Activated naive CD8-positive, alpha-beta T cell (primary cell): ENCODE results near the gene TBC1D1.
"Not testable (repeated sequence)": the region's sequence is repeated elsewhere in the genome, so short reads cannot be mapped to it uniquely, and the experiment has no call there.

ENCODE experiments used
- H3K27ac Mint-ChIP-seq: one replicate; pipeline ENCODE4 v1.8.0; 2021; ENCODE audit warnings: mixed read lengths
- H3K27me3 Mint-ChIP-seq: one replicate; pipeline ENCODE4 v1.8.0; 2021; ENCODE audit warnings: mixed read lengths
- H3K36me3 Mint-ChIP-seq: one replicate; pipeline ENCODE4 v1.8.0; 2021; ENCODE audit warnings: mixed read lengths
- H3K4me1 Mint-ChIP-seq: one replicate; pipeline ENCODE4 v1.8.0; 2021; ENCODE audit warnings: low read depth, mixed read lengths
- H3K4me3 Mint-ChIP-seq: one replicate; pipeline ENCODE4 v1.8.0; 2021; ENCODE audit warnings: mild to moderate bottlenecking, mixed read lengths
- H3K9me3 Mint-ChIP-seq: one replicate; pipeline ENCODE4 v1.8.0; 2021; ENCODE audit warnings: low read depth, mixed read lengths

TBC1D1 gene

DNA sequence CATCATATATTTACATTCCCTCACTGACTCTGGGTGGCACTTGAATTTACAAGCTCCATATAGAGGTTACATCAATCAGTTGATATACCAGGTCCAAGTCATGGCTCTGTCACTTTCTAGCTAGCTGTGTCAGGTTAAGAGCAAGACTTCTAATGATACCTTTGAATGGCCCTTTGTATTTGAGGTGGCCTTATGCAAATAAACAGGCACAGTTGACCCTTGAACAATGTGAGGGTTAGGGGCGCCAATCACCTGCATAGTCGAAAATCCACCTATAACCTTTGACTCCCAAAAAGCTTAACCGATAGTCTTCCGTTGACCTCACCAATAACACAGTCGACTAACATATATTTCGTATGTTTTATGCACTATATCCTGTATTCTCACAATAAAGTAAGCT is 68.0 kb downstream of the TBC1D1 start:
- Mint-ChIP-seq H3K27ac (no peak overlapping the region), H3K4me1 (peaks cover 13% of the 10 kb centered on the region), H3K27me3 (no peaks in the 10 kb centered on the region), H3K4me3 (no peak overlapping the region), H3K36me3 (peaks cover 10% of the 10 kb centered on the region), H3K9me3 (peaks cover 3% of the 10 kb centered on the region)

GRCh38 chr4:37960098-37960497 is 69.2 kb downstream of the TBC1D1 start, which contains the start of gene PTTG2:
Gene PTTG2 (plus strand): TSS chr4:37960398. CDS start chr4:37960435, 37 bp downstream.
- Mint-ChIP-seq H3K27ac (no peak within 1 kb of the TSS), H3K4me1 (peaks cover 7% of the 10 kb centered on the region), H3K36me3 (peaks cover 3% of the 10 kb centered on the region), H3K4me3 (no peak within 1 kb of the TSS), H3K9me3 (no peaks in the 10 kb centered on the region), H3K27me3 (no peaks in the 10 kb centered on the region)

DNA sequence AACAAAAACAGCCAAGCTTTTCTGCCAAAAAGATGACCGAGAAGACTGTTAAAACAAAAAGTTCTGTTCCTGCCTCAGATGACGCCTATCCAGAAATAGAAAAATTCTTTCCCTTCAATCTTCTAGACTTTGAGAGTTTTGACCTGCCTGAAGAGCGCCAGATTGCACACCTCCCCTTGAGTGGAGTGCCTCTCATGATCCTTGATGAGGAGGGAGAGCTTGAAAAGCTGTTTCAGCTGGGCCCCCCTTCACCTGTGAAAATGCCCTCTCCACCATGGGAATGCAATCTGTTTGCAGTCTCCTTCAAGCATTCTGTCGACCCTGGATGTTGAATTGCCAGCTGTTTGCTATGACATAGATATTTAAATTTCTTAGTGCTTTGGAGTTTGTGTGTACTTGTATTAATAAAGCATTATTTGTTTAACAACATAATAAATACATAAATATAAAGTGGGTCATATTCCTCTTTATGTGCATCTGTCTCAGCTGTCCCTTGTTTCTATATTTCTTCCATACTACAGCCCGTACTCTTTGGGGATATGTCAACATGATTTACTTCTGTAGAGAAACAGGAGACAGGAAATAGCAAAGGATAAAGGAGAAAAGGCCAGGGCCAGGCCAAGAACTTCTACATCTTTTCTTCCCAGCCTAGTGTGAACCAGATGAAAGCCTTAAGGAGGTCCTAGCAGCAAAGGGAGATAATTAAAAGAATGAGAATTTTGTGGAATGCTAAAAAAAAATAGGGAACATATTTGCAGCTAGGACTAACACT is 70.0 kb downstream of the TBC1D1 start:
- H3K27ac Mint-ChIP-seq, result no peak overlapping the region
- H3K4me3 Mint-ChIP-seq, result no peak overlapping the region
- no peaks in the 10 kb centered on the region for H3K9me3 Mint-ChIP-seq
- peaks cover 3% of the 10 kb centered on the region for H3K36me3 Mint-ChIP-seq
- H3K27me3 Mint-ChIP-seq, result no peaks in the 10 kb centered on the region
- peaks cover 10% of the 10 kb centered on the region for H3K4me1 Mint-ChIP-seq

DNA sequence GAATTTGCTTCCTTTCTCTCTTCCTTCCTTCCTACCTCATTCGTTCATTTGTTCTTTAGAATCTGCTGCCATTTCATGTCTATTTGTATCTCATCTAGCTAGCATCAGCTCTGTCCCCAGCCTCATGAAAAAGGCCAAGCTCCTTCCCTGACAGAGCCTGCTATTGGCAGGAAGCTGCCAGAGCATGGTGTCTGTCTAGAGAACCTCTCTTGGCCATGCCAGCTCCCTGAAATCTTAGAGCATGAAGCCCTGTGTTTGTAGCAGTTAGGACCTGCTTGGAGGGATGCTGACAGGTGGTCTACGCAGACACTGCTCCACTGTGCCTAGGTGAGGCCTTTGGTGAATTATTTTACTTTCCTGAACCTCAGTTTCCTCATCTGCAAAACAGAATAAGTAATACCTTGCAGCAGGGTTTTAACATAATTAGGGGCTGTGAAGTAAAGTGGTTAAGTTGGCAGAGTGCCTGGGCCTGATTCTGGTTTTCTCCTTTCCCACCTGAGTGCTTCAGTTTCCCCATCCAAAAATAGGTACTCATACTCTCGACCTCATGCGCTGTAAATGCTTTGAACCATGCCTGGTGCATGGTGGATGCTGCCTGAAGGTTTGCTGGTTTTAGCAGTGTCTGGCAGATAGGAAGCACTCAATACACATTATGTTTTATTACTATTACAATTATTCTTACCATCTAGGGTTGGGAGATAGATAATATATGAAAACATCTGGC is 74.0 kb downstream of the TBC1D1 start:
- Mint-ChIP-seq H3K9me3 (no peaks in the 10 kb centered on the region), H3K27ac (peak overlapping the region; percentile 2), H3K4me1 (peaks cover 18% of the 10 kb centered on the region), H3K27me3 (no peaks in the 10 kb centered on the region), H3K36me3 (peaks cover 2% of the 10 kb centered on the region), H3K4me3 (no peak overlapping the region)

- H3K9me3 Mint-ChIP-seq, result no peaks in the 10 kb centered on the region
- no peaks in the 10 kb centered on the region for H3K27me3 Mint-ChIP-seq
- peaks cover 24% of the 10 kb centered on the region for H3K4me1 Mint-ChIP-seq
- H3K4me3 Mint-ChIP-seq, result no peak overlapping the region
- H3K36me3 Mint-ChIP-seq, result peaks cover 5% of the 10 kb centered on the region
- no peak overlapping the region for H3K27ac Mint-ChIP-seq
Observed at GRCh38 chr4:37966044-37966443, 75.2 kb downstream of the TBC1D1 start.

GRCh38 chr4:37967736-37968135 is 76.9 kb downstream of the TBC1D1 start:
- H3K27ac Mint-ChIP-seq, result no peak overlapping the region
- peaks cover 26% of the 10 kb centered on the region for H3K4me1 Mint-ChIP-seq
- H3K4me3 Mint-ChIP-seq, result no peak overlapping the region
- no peaks in the 10 kb centered on the region for H3K27me3 Mint-ChIP-seq
- H3K9me3 Mint-ChIP-seq, result no peaks in the 10 kb centered on the region
- H3K36me3 Mint-ChIP-seq, result peaks cover 5% of the 10 kb centered on the region

- Mint-ChIP-seq H3K4me1 (peaks cover 29% of the 10 kb centered on the region), H3K36me3 (peaks cover 5% of the 10 kb centered on the region), H3K27ac (no peak overlapping the region), H3K4me3 (no peak overlapping the region), H3K9me3 (no peaks in the 10 kb centered on the region), H3K27me3 (no peaks in the 10 kb centered on the region)
Observed at GRCh38 chr4:37968747-37969146, 77.9 kb downstream of the TBC1D1 start.

DNA sequence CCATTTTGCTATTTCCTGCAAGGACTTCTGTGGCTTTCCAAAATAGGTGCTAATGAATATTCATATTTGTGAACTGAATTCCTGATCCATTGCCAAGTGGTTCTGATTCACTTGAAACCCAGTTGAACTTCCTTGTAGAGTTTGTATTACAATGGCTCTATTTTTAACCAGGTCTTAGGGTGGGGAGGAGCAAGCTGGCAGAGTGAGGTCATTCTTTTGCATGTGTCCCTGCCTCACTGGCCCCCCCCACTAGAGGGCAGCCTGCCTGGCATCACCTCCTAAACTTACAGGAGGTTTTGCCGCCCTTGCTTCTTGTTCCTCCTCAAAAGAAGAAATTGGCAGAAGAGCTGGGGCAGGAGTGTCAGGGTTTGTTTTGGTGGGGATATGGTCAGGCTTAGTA is 79.8 kb downstream of the TBC1D1 start:
- no peaks in the 10 kb centered on the region for H3K9me3 Mint-ChIP-seq
- no peak overlapping the region for H3K4me3 Mint-ChIP-seq
- H3K4me1 Mint-ChIP-seq, result peaks cover 20% of the 10 kb centered on the region
- no peak overlapping the region for H3K27ac Mint-ChIP-seq
- peaks cover 5% of the 10 kb centered on the region for H3K36me3 Mint-ChIP-seq
- H3K27me3 Mint-ChIP-seq, result no peaks in the 10 kb centered on the region

DNA sequence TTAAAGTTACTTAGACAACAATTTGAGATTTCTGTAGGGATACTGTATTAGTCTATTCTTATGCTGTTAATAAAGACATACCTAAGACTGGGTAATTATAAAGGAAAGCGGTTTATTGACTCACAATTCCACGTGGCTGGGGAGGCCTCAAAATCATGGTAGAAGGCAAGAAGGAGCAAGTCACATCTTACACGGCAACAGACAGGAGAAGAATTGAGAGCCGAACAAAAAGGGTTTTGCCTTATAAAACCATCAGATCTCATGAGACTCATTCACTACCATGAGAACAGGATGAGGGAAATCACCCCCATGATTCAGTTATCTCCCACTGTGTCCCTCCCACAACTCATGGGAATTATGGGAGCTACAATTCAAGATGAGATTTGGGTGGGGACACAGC is 80.3 kb downstream of the TBC1D1 start:
- H3K4me1 Mint-ChIP-seq, result peaks cover 18% of the 10 kb centered on the region
- H3K27ac Mint-ChIP-seq, result no peak overlapping the region

GRCh38 chr4:37973441-37973840 is 82.6 kb downstream of the TBC1D1 start:
- H3K4me1 Mint-ChIP-seq, result peaks cover 22% of the 10 kb centered on the region
- H3K27ac Mint-ChIP-seq, result no peak overlapping the region

More for the DNA sequence above, 80.3 kb downstream of the TBC1D1 start:
- H3K36me3 Mint-ChIP-seq, result peaks cover 5% of the 10 kb centered on the region
- H3K27me3 Mint-ChIP-seq, result no peaks in the 10 kb centered on the region
- H3K4me3 Mint-ChIP-seq, result no peak overlapping the region
- H3K9me3 Mint-ChIP-seq, result no peaks in the 10 kb centered on the region

DNA sequence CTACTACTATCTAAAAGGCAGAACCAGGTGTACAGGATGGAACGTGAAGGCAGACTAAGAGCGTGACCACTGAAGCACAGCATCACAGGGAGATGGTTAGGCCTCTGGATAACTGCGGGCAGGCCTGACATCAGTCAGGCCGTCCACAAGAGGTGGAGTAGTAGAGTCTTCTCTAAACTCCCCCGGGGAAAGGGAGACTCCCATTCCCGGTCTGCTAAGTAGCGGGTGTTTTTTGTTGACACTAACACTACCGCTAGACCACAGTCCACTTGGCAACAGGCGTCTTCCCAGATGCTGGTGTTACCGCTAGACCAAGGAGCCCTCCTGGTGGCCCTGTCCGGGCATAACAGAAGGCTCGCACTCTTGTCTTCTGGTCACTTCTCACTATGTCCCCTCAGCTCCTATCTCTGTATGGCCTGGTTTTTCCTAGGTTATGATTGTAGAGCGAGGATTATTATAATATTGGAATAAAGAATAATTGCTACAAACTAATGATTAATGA is 84.5 kb downstream of the TBC1D1 start:
- not testable (repeated sequence) for H3K4me3 Mint-ChIP-seq, H3K27ac Mint-ChIP-seq, H3K9me3 Mint-ChIP-seq, H3K36me3 Mint-ChIP-seq, H3K27me3 Mint-ChIP-seq
- peaks cover 29% of the 10 kb centered on the region for H3K4me1 Mint-ChIP-seq

More at GRCh38 chr4:37973441-37973840, 82.6 kb downstream of the TBC1D1 start:
- no peaks in the 10 kb centered on the region for H3K27me3 Mint-ChIP-seq
- H3K9me3 Mint-ChIP-seq, result no peaks in the 10 kb centered on the region
- H3K4me3 Mint-ChIP-seq, result no peak overlapping the region
- H3K36me3 Mint-ChIP-seq, result peaks cover 5% of the 10 kb centered on the region

- H3K27ac Mint-ChIP-seq, result peak overlapping the region; percentile 76
- H3K4me3 Mint-ChIP-seq, result peak overlapping the region; percentile 78
Observed at GRCh38 chr4:37976507-37976906, 85.6 kb downstream of the TBC1D1 start.

DNA sequence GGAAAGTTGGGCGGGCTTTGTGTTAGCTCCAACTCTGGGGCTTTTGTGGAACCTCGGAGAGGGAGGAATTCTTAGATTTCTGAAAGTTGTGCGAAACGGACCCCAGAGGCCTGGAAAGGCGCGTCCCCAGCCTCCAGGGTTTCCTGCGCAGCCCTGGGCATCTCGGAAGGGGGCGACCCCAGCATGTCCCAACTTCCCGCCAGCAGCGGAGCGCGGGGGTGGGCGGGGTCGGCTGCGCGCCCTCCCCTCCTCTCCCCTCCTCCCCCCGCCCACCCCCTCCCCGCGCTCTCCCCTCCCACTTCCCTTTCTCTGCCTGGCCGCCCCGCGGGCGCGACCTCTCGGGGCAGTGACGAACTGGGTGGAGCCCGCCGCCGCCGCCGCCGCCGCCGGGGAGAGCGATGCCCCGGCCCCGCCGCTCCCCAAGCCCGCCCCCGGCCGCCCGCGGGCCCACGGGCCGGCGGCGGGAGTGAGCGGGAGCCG is 86.1 kb downstream of the TBC1D1 start:
- H3K4me3 Mint-ChIP-seq, result peak overlapping the region; percentile 78
- H3K4me1 Mint-ChIP-seq, result peaks cover 33% of the 10 kb centered on the region
- H3K9me3 Mint-ChIP-seq, result no peaks in the 10 kb centered on the region
- no peaks in the 10 kb centered on the region for H3K36me3 Mint-ChIP-seq
- H3K27ac Mint-ChIP-seq, result peak overlapping the region; percentile 76
- H3K27me3 Mint-ChIP-seq, result no peaks in the 10 kb centered on the region

More at GRCh38 chr4:37976507-37976906, 85.6 kb downstream of the TBC1D1 start:
- Mint-ChIP-seq H3K36me3 (no peaks in the 10 kb centered on the region), H3K4me1 (peaks cover 28% of the 10 kb centered on the region), H3K27me3 (no peaks in the 10 kb centered on the region), H3K9me3 (no peaks in the 10 kb centered on the region)

DNA sequence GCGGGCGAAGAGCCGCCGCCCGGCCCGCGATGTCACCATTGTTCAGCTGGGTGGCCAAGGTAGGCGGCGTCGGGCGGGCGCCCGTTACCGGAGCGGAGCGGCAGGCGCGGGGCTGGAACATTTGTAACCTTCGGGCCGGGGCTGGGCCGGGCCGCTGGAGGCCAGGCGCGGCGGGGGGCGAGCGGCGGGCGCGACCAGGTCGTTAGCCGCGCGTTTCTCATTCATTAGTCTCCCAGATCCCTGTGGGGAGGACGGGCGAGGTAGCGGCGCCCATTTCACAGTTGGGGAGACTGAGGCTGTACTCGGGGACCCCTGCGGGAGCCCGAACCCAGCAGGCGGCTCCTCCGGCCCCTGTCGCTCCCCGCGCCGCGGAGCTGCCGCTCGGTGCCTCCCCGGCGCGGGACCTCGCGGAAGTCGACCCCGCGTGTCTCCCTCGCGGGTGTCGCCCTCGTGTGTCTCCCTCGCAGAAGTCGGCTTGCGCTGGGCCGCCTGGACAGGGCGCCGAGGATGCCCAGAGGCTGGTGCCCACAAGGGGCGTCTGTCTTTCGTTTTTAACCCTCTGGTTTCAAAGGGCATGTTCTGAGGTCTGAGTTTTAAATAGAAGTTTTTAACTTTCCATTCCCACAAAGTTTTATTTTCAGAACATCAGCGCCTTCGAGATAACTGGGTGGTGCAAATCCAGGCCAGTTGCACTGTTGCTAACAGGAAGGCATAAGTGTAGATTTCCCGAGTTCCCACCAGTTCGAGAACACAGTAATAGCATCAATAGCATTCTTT is 86.8 kb downstream of the TBC1D1 start:
- peak overlapping the region; percentile 90 for H3K27ac Mint-ChIP-seq
- no peaks in the 10 kb centered on the region for H3K9me3 Mint-ChIP-seq
- H3K27me3 Mint-ChIP-seq, result no peaks in the 10 kb centered on the region

More for the DNA sequence above, 86.8 kb downstream of the TBC1D1 start:
- Mint-ChIP-seq H3K36me3 (peaks cover under 1% of the 10 kb centered on the region), H3K4me1 (peaks cover 38% of the 10 kb centered on the region), H3K4me3 (peak overlapping the region; percentile 88)
